H1 (cell line): Measurements from ENCODE around the gene UCHL1. TPM values are rescaled to one million over a fixed set of nuclear protein-coding genes. Genes with fewer than 3 reads are reported as not detected.

Experiments
- CTCF ChIA-PET: fragments of 300-600 bp; sonication (Branson Sonifier 250); formaldehyde crosslinking; loops from one replicate; lab custom pipeline; 2021; ENCODE audit not compliant: partially characterized antibody; lab: Charles Lee
- POLR2A ChIA-PET: fragments of 300-600 bp; sonication (Branson Sonifier 250); formaldehyde crosslinking; loops from one replicate; lab custom pipeline; 2021; ENCODE audit warnings: inconsistent platforms; ENCODE audit not compliant: partially characterized antibody; lab: Charles Lee
- DNase-seq, 2 experiments: peaks; one replicate each; pipeline versions ENCODE4 v3.0.0 to v3.0.0-alpha.2; 2010 to 2022; ENCODE audit warnings: low spot score in 2 of 2, low read depth in 1 of 2, mixed read lengths in 1 of 2
- FAIRE-seq: peaks from 2 replicates; lab custom pipeline; 2011; peaks lifted over from hg19 to GRCh38; lab: Jason Lieb, UNC
- H2AFZ ChIP-seq: 2 replicates; pipeline ENCODE4 v1.8.1; 2012; ENCODE audit warnings: low read length, inconsistent platforms
- H2AK5ac ChIP-seq: 2 replicates; pipeline ENCODE4 v1.6.1; 2013; ENCODE audit warnings: low read depth, low read length
- H2BK120ac ChIP-seq: replicated peaks from 2 replicates; pipeline ENCODE3; 2013; ENCODE audit warnings: low read depth, low read length, inconsistent platforms
- H2BK12ac ChIP-seq: 2 replicates; pipeline ENCODE4 v1.6.1; 2013; ENCODE audit warnings: low read depth, low read length
- H2BK15ac ChIP-seq: 2 replicates; pipeline ENCODE4 v1.6.1; 2013; ENCODE audit warnings: low read length
- H2BK20ac ChIP-seq: 2 replicates; pipeline ENCODE4 v1.6.1; 2013; ENCODE audit warnings: low read length
- H2BK5ac ChIP-seq: 2 replicates; pipeline ENCODE4 v1.6.1; 2013; ENCODE audit warnings: low read depth, low read length
- H3K14ac ChIP-seq: 2 replicates; pipeline ENCODE4 v1.6.1; 2013; ENCODE audit warnings: inconsistent platforms; ENCODE audit not compliant: insufficient read length
- H3K18ac ChIP-seq: 2 replicates; pipeline ENCODE4 v1.6.1; 2013; ENCODE audit warnings: low read length; ENCODE audit errors: extremely low read depth
- H3K23ac ChIP-seq: 2 replicates; pipeline ENCODE4 v1.6.1; 2013; ENCODE audit warnings: inconsistent platforms; ENCODE audit not compliant: insufficient read length
- H3K23me2 ChIP-seq: 2 replicates; pipeline ENCODE4 v1.6.1; 2013; ENCODE audit warnings: low read depth, low read length
- H3K27ac ChIP-seq: 2 replicates; pipeline ENCODE4 v1.6.1; 2011; ENCODE audit warnings: low read depth, low read length, inconsistent platforms
- H3K27me3 ChIP-seq, 4 experiments: replicated peaks in 1 of 4; 1 replicate in 1 of 4; 2 replicates in 3 of 4; pipeline versions ENCODE4 v1.6.1 to v1.8.1; 2011 to 2013; ENCODE audit warnings: low read length in 3 of 4, mild to moderate bottlenecking in 3 of 4, inconsistent platforms in 2 of 4, mixed read lengths in 2 of 4, moderate library complexity in 1 of 4; ENCODE audit not compliant: control insufficient read depth in 3 of 4, insufficient read depth in 3 of 4; ENCODE audit errors: extremely low read depth in 1 of 4
- H3K36me3 ChIP-seq, 4 experiments: 2 replicates each; pipeline versions ENCODE4 v1.6.1 to v1.8.1; 2011 to 2013; ENCODE audit warnings: mild to moderate bottlenecking in 4 of 4, low read length in 3 of 4, moderate library complexity in 2 of 4, control low read depth in 1 of 4, inconsistent platforms in 1 of 4; ENCODE audit not compliant: insufficient read depth in 4 of 4, control insufficient read depth in 2 of 4
- H3K4ac ChIP-seq: replicated peaks from 2 replicates; pipeline ENCODE3; 2013; ENCODE audit warnings: low read length, low read depth, mixed read lengths, inconsistent platforms; ENCODE audit not compliant: insufficient read length
- H3K4me1 ChIP-seq, 4 experiments: replicated peaks in 1 of 4; 1 replicate in 1 of 4; 2 replicates in 3 of 4; pipeline versions ENCODE4 v1.6.1 to v1.8.1; 2011 to 2013; ENCODE audit warnings: low read length in 3 of 4, inconsistent platforms in 2 of 4, mixed read lengths in 1 of 4; ENCODE audit not compliant: insufficient read depth in 4 of 4, control insufficient read depth in 3 of 4
- H3K4me2 ChIP-seq, 2 experiments: 2 replicates each; pipeline versions ENCODE4 v1.6.1 to v1.8.1; 2011 to 2013; ENCODE audit warnings: low read depth in 2 of 2, low read length in 2 of 2, control low read depth in 1 of 2, inconsistent platforms in 1 of 2, mild to moderate bottlenecking in 1 of 2; ENCODE audit not compliant: insufficient read depth in 1 of 2
- H3K4me3 ChIP-seq, 4 experiments: fragments of 200-600, 300-600 bp in 1 of 4; sonication (generic), shearing (Covaris generic), sonication (Bioruptor Twin) in 1 of 4; 2 replicates each; pipeline versions ENCODE4 v1.5.1 to v1.8.1; 2011 to 2016; ENCODE audit warnings: low read length in 4 of 4, low read depth in 3 of 4, control low read depth in 2 of 4, inconsistent platforms in 2 of 4, mild to moderate bottlenecking in 2 of 4, mixed read lengths in 1 of 4, moderate library complexity in 1 of 4; ENCODE audit not compliant: insufficient read depth in 2 of 4; ENCODE audit errors: extremely low read depth in 1 of 4
- H3K56ac ChIP-seq: replicated peaks from 2 replicates; pipeline ENCODE3; 2013; ENCODE audit warnings: low read depth, mild to moderate bottlenecking, mixed read lengths, low read length, inconsistent platforms; ENCODE audit not compliant: insufficient read length
- H3K79me1 ChIP-seq: 2 replicates; pipeline ENCODE4 v1.6.1; 2013; ENCODE audit warnings: low read depth, low read length, control low read depth
- H3K79me2 ChIP-seq, 2 experiments: 2 replicates each; pipeline versions ENCODE4 v1.6.1 to v1.8.1; 2012 to 2013; ENCODE audit warnings: low read length in 2 of 2, mild to moderate bottlenecking in 2 of 2, inconsistent platforms in 1 of 2; ENCODE audit not compliant: insufficient read depth in 2 of 2, control insufficient read depth in 1 of 2
- H3K9ac ChIP-seq, 4 experiments: replicated peaks in 1 of 4; 1 replicate in 1 of 4; 2 replicates in 3 of 4; pipeline versions ENCODE4 v1.6.1 to v1.8.1; 2011 to 2013; ENCODE audit warnings: low read depth in 3 of 4, low read length in 3 of 4, control low read depth in 2 of 4, mild to moderate bottlenecking in 2 of 4, moderate library complexity in 2 of 4, inconsistent platforms in 1 of 4; ENCODE audit errors: extremely low read depth in 1 of 4
- H3K9me3 ChIP-seq, 2 experiments: 2 replicates each; pipeline versions ENCODE4 v1.6.1 to v1.8.1; 2012 to 2013; ENCODE audit warnings: mild to moderate bottlenecking in 2 of 2, moderate library complexity in 2 of 2, control low read depth in 1 of 2, inconsistent platforms in 1 of 2, low read depth in 1 of 2, low read length in 1 of 2, mixed read lengths in 1 of 2; ENCODE audit not compliant: insufficient read depth in 2 of 2
- H4K20me1 ChIP-seq, 2 experiments: replicated peaks in 1 of 2; 2 replicates each; pipeline versions ENCODE3 to v1.8.1; 2011 to 2013; ENCODE audit warnings: inconsistent platforms in 2 of 2, low read length in 2 of 2, mild to moderate bottlenecking in 1 of 2; ENCODE audit not compliant: insufficient read depth in 2 of 2, control insufficient read depth in 1 of 2
- H4K5ac ChIP-seq: 2 replicates; pipeline ENCODE4 v1.6.1; 2013; ENCODE audit warnings: low read length, low read depth, mixed read lengths, inconsistent platforms; ENCODE audit not compliant: insufficient read length
- H4K8ac ChIP-seq: 2 replicates; pipeline ENCODE4 v1.8.0; 2013; ENCODE audit warnings: mild to moderate bottlenecking, moderate library complexity, low read length, inconsistent platforms; ENCODE audit not compliant: insufficient read depth; ENCODE audit errors: extremely low read depth
- H4K91ac ChIP-seq: replicated peaks from 2 replicates; pipeline ENCODE3; 2013; ENCODE audit warnings: low read length, mixed read lengths, inconsistent platforms; ENCODE audit not compliant: insufficient read length
- CHD1 ChIP-seq: IDR thresholded peaks from 2 replicates; pipeline ENCODE4 v1.6.1; 2012; ENCODE audit warnings: low read depth, low read length, improper control_type of control experiment
- SP4 ChIP-seq: IDR thresholded peaks from 2 replicates; pipeline ENCODE4 v1.6.1; 2012; ENCODE audit warnings: low read length, inconsistent platforms
- WGBS, 2 experiments: shearing (Covaris generic) in 1 of 2; methylation state at CpG; one replicate each; pipeline versions ENCODE4 v1.1.6 to v1.1.7; 2013 to 2015; ENCODE audit warnings: low lambda C conversion rate in 2 of 2, mixed read lengths in 2 of 2, inconsistent platforms in 1 of 2, low coverage in 1 of 2, missing lambda C conversion rate in 1 of 2; ENCODE audit not compliant: insufficient replicate concordance in 2 of 2, insufficient coverage in 1 of 2, insufficient read length in 1 of 2; ENCODE audit errors: extremely low coverage in 1 of 2, missing lambda C conversion rate in 1 of 2; 5-methylcytosine and 5-hydroxymethylcytosine counted together
- polyA plus RNA-seq, 7 experiments: library from polyadenylated mRNA; depleted of rRNA in 3 of 7; stranded (reverse) in 5 of 7; unstranded in 2 of 7; fragments of >200 nt in 5 of 7; fragments of 200-250 nt in 2 of 7; gene quantifications; 1 replicate in 5 of 7; 2 replicates in 1 of 7; 4 replicates in 1 of 7; pipeline versions ENCODE4 v1.2.1 to v1.2.3, GENCODE V29; 2011 to 2013; ENCODE audit warnings: missing spikeins in 2 of 7, mixed read lengths in 2 of 7
- total RNA-seq: library from RNA; stranded (reverse); fragmentation: NEBNext Ultra II Directional; extraction: Animal tissue kit (Norgen Biotek cat#: 25700); gene quantifications from 2 replicates; pipeline ENCODE4 v1.2.1, GENCODE V29; 2021
- TF ChIP-seq, protein P1 (sequence below): IDR thresholded peaks from 2 replicates; pipeline ENCODE4 v1.6.1; 2012; ENCODE audit warnings: low read length, inconsistent platforms

UCHL1 gene
- total and polyA plus RNA-seq, 2 of the 8 experiments (the other 6 are each of a cell fraction or from before 2014, with no cell fraction given), result 781 to 1,717 TPM

- DNase-seq (no peak), FAIRE-seq (peak; percentile 76)
- Histone ChIP-seq H3K27ac (peak overlapping the region; percentile 72), H3K18ac (peak overlapping the region; percentile 85), H4K8ac (no peak overlapping the region), H2BK15ac (no peak overlapping the region), H3K79me1 (peaks cover 3% of the 10 kb centered on the region), H2AK5ac (no peak overlapping the region), H3K14ac (no peak overlapping the region), H4K20me1 (peaks cover 7 to 10% of the 10 kb centered on the region in 2 experiments), H3K4me3 (peak overlapping the region; percentile 87 to 97 (median 92)), H3K9ac (peak overlapping the region in 3 of 4 experiments; percentile 70 to 93 (median 91); a peak in 6 of 7 replicates), H3K27me3 (no peaks in the 10 kb centered on the region), H2BK120ac (no peak overlapping the region), H3K4ac (no peak overlapping the region), H3K23ac (no peak overlapping the region), H2AFZ (peak overlapping the region; percentile 19; the same call in 1 of the 2 replicates), H3K56ac (peak overlapping the region; percentile 78), H3K23me2 (peaks cover 9% of the 10 kb centered on the region), H3K4me2 (peak overlapping the region; percentile 76 to 80), H3K36me3 (peaks cover 15 to 31% (median 25%) of the 10 kb centered on the region in 4 experiments), H2BK5ac (peak overlapping the region; percentile 47), H3K4me1 (peaks cover 2 to 8% (median 4%) of the 10 kb centered on the region in 4 experiments; a peak in 6 of 7 replicates), H2BK20ac (0 out of 2 replicates have a peak overlapping the region, but pooled peaks have one; percentile 21), H2BK12ac (no peak overlapping the region; the same call in 1 of the 2 replicates), H3K9me3 (no peaks in the 10 kb centered on the region), H3K79me2 (peaks cover 0 to 41% of the 10 kb centered on the region in 2 experiments; a peak in 2 of 4 replicates), H4K5ac (peak overlapping the region; percentile 70), H4K91ac (no peak overlapping the region)
- WGBS, 2 experiments, result 4% methylated on average over 13 of the region's 13 CpGs; no CpG with 5 or more reads in 1 of the 2 experiments
- POLR2A ChIA-PET, result interaction anchor here (0.6 to 8.6 kb wide), 60 partner anchors 10 to 635 kb away, joined by 3 to 150 read pairs (median 4); partner anchors contain the start of gene APBB2
- CTCF ChIA-PET, result interaction anchor here (1.3 to 4.8 kb wide), 3 partner anchors 10 to 347 kb away, joined by 5 to 18 read pairs (median 8); partner anchors contain the start of gene APBB2
- TF ChIP-seq CHD1 (no peak), SP4 (no peak)
- TF ChIP-seq, protein P1, sequence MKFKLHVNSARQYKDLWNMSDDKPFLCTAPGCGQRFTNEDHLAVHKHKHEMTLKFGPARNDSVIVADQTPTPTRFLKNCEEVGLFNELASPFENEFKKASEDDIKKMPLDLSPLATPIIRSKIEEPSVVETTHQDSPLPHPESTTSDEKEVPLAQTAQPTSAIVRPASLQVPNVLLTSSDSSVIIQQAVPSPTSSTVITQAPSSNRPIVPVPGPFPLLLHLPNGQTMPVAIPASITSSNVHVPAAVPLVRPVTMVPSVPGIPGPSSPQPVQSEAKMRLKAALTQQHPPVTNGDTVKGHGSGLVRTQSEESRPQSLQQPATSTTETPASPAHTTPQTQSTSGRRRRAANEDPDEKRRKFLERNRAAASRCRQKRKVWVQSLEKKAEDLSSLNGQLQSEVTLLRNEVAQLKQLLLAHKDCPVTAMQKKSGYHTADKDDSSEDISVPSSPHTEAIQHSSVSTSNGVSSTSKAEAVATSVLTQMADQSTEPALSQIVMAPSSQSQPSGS, result peak; percentile 54; the same call in 1 of the 2 replicates
These were observed 493 bp upstream of the UCHL1 start for GRCh38 chr4:41256131-41256739.
